Measurements from ENCODE around the gene CCDC134. TPM values are rescaled to one million over a fixed set of nuclear protein-coding genes. Genes with fewer than 3 reads are reported as not detected.

CCDC134 gene
- total and polyA plus RNA-seq, 9 of the 15 experiments (the other 6 are each of a cell fraction or from before 2014, with no cell fraction given): 0.56 to 11.9 (median 5.3) TPM

DNA sequence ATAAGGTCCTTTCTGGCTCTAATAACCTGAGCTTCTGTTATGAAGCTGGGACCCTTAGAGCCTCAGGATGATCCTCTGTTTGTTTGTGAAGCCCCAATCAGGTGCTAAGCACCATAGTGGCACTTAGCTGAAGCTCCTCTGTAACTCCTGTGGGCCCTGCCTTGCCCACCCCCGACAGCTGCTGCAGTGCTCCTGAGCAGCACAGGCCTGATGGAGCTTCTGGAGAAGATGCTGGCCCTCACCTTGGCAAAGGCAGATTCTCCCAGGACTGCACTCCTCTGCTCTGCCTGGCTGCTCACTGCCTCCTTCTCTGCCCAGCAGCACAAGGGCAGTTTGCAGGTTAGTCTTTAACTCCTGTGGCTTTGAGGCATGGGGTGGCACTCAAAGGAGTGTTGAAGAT lies 19.0 kb upstream of the CCDC134 start:
- Histone ChIP-seq H3K4me2 (ENCODE audit: insufficient read depth, low read length) (peak overlapping the region; percentile 25; the same call in 1 of the 2 replicates), H3K9ac (ENCODE audit: insufficient read depth in 1 of 2, low read depth in 2 of 2, low read length in 2 of 2) (no peak overlapping the region), H3K27me3 (ENCODE audit: control insufficient read depth in 2 of 2, insufficient read depth in 2 of 2, low read length in 2 of 2) (no peaks in the 10 kb centered on the region), H2AFZ (ENCODE audit: low read depth, low read length) (peak overlapping the region; percentile 87), H3K36me3 (ENCODE audit: control insufficient read depth, insufficient read depth, low read length) (no peaks in the 10 kb centered on the region), H3K79me2 (ENCODE audit: control insufficient read depth, insufficient read depth, low read length) (no peaks in the 10 kb centered on the region), H3K4me3 (no peak overlapping the region), H3K4me1 (replicated peaks in 1 of 2; ENCODE audit: control insufficient read depth in 2 of 2, insufficient read depth in 2 of 2, low read length in 2 of 2) (peaks cover 0 to 6% of the 10 kb centered on the region in 2 experiments; a peak in 2 of 5 replicates), H3K9me1 (ENCODE audit: control insufficient read depth, insufficient read depth, low read length) (no peaks in the 10 kb centered on the region), H3K9me3 (replicated peaks; ENCODE audit: control insufficient read depth, insufficient read depth, low read depth, low read length) (no peaks in the 10 kb centered on the region), H3K27ac (ENCODE audit: extremely low read depth, low read depth, low read length) (no peak overlapping the region), H4K20me1 (replicated peaks; ENCODE audit: control insufficient read depth, insufficient read depth, low read length) (no peaks in the 10 kb centered on the region)
- WGBS (ENCODE audit: insufficient coverage, low coverage, missing lambda C conversion rate): 0% methylated on average over 1 of the region's 1 CpG
- intact Hi-C loops (cut with micrococcal nuclease) (no loop called here), in situ Hi-C loops (cut with MboI) (no loop called here)
- DNase-seq (ENCODE audit: extremely low read depth in 1 of 4, low spot score in 3 of 4) (no peak), FAIRE-seq (no peak), ATAC-seq (no peak)
- CTCF ChIA-PET (ENCODE audit: low intra/inter-chr PET ratio): no interaction called here
- POLR2A ChIA-PET: interaction anchor here (0.6 to 2.1 kb wide), 7 partner anchors 10 to 93 kb away, joined by 3 to 9 read pairs (median 4); partner anchors contain the start of genes CCDC134 and SNU13
- no TSS peak for BruUV-seq (replicated peaks)
- TF ChIP-seq STAG1 (CRISPR knock-in tag; IDR thresholded peaks at IDR 0.05; ENCODE audit: borderline replicate concordance) (no peak), GABPA (tag; conservative IDR thresholded peaks at IDR 0.05; ENCODE audit: low read depth) (peak; percentile 25; the same call in 1 of the 2 replicates), POLR3G (IDR thresholded peaks at IDR 0.05; ENCODE audit: extremely low read depth, insufficient read length, insufficient replicate concordance) (no peak), DDX20 (tag; IDR thresholded peaks at IDR 0.05; ENCODE audit: low read depth) (no peak), SMC3 (conservative IDR thresholded peaks at IDR 0.05; ENCODE audit: insufficient read depth, low read depth, low read length) (no peak), POLR2H (tag; IDR thresholded peaks at IDR 0.05; ENCODE audit: low read depth) (no peak), ZNF282 (CRISPR knock-in tag; IDR thresholded peaks at IDR 0.05) (no peak), HIVEP1 (CRISPR knock-in tag; IDR thresholded peaks at IDR 0.05) (no peak), ZNF766 (CRISPR knock-in tag; conservative IDR thresholded peaks at IDR 0.05) (no peak), SRSF9 (IDR thresholded peaks at IDR 0.05; ENCODE audit: borderline replicate concordance, low read depth, low read length) (no peak)
- TF ChIP-seq, protein P1, sequence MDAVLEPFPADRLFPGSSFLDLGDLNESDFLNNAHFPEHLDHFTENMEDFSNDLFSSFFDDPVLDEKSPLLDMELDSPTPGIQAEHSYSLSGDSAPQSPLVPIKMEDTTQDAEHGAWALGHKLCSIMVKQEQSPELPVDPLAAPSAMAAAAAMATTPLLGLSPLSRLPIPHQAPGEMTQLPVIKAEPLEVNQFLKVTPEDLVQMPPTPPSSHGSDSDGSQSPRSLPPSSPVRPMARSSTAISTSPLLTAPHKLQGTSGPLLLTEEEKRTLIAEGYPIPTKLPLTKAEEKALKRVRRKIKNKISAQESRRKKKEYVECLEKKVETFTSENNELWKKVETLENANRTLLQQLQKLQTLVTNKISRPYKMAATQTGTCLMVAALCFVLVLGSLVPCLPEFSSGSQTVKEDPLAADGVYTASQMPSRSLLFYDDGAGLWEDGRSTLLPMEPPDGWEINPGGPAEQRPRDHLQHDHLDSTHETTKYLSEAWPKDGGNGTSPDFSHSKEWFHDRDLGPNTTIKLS (IDR thresholded peaks at IDR 0.05; ENCODE audit: borderline replicate concordance, low read depth): 0 out of 2 replicates have a peak, but pooled peaks have one; percentile 7
- TF ChIP-seq, protein P2, sequence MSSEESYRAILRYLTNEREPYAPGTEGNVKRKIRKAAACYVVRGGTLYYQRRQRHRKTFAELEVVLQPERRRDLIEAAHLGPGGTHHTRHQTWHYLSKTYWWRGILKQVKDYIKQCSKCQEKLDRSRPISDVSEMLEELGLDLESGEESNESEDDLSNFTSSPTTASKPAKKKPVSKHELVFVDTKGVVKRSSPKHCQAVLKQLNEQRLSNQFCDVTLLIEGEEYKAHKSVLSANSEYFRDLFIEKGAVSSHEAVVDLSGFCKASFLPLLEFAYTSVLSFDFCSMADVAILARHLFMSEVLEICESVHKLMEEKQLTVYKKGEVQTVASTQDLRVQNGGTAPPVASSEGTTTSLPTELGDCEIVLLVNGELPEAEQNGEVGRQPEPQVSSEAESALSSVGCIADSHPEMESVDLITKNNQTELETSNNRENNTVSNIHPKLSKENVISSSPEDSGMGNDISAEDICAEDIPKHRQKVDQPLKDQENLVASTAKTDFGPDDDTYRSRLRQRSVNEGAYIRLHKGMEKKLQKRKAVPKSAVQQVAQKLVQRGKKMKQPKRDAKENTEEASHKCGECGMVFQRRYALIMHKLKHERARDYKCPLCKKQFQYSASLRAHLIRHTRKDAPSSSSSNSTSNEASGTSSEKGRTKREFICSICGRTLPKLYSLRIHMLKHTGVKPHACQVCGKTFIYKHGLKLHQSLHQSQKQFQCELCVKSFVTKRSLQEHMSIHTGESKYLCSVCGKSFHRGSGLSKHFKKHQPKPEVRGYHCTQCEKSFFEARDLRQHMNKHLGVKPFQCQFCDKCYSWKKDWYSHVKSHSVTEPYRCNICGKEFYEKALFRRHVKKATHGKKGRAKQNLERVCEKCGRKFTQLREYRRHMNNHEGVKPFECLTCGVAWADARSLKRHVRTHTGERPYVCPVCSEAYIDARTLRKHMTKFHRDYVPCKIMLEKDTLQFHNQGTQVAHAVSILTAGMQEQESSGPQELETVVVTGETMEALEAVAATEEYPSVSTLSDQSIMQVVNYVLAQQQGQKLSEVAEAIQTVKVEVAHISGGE (CRISPR knock-in tag; IDR thresholded peaks at IDR 0.05): no peak

All from K562 (cell line).